Activated T-cell treated with anti-CD3 and anti-CD28 coated beads, Interleukin-2, amount 50 U/mL, for 24 hours (primary cell): Measurements from ENCODE around the gene STK40.

Experiments used
- DNase-seq: peaks from one replicate; pipeline ENCODE4 v3.0.0-alpha.2; 2020
- H3K27ac Mint-ChIP-seq: 2 replicates; pipeline ENCODE4 v1.8.0; 2020; ENCODE audit warnings: mild to moderate bottlenecking, mixed read lengths
- H3K27me3 Mint-ChIP-seq: 2 replicates; pipeline ENCODE4 v1.8.0; 2020; ENCODE audit warnings: mixed read lengths
- H3K36me3 Mint-ChIP-seq: 2 replicates; pipeline ENCODE4 v1.8.0; 2020; ENCODE audit warnings: low read depth, mixed read lengths
- H3K4me1 Mint-ChIP-seq: 2 replicates; pipeline ENCODE4 v1.8.0; 2020; ENCODE audit warnings: low read depth, mixed read lengths
- H3K4me3 Mint-ChIP-seq: 2 replicates; pipeline ENCODE4 v1.8.0; 2020; ENCODE audit warnings: mild to moderate bottlenecking, moderate library complexity, mixed read lengths
- H3K9me3 Mint-ChIP-seq: 2 replicates; pipeline ENCODE4 v1.8.0; 2020; ENCODE audit warnings: mixed read lengths

Gene STK40

DNA sequence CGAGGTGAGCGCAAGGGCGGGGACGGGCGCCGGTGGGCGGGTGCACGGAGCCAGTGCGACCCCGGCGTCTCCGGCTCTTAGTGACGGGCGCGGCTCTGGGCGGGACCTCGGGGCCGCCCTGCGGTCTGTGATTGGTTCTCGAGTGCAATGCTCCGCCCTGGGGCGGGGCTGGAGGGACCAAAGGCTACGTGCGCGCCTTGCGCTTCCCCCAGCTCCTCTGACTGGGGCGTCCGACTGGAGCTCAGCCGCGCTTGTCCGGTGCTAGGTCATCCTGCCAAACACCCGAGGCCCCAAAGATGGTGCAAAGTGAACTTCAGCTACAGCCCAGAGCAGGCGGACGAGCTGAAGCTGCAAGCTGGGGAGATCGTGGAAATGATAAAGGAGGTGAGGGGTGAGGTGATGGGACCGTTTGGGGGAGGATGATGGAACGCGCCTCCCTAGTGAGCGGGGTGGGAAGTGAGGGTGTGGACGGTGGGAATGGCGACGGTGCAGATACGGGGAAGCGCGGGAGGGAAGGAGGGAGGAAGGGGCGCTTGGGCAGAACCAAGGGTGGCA lies 78.7 kb downstream of the STK40 start:
- Mint-ChIP-seq H3K36me3 (peaks cover 51% of the 10 kb centered on the region), H3K27me3 (no peaks in the 10 kb centered on the region), H3K4me1 (peaks cover 52% of the 10 kb centered on the region), H3K9me3 (no peaks in the 10 kb centered on the region), H3K27ac (peak overlapping the region; percentile 91), H3K4me3 (peak overlapping the region; percentile 90)
- peak; percentile 96 for DNase-seq

DNA sequence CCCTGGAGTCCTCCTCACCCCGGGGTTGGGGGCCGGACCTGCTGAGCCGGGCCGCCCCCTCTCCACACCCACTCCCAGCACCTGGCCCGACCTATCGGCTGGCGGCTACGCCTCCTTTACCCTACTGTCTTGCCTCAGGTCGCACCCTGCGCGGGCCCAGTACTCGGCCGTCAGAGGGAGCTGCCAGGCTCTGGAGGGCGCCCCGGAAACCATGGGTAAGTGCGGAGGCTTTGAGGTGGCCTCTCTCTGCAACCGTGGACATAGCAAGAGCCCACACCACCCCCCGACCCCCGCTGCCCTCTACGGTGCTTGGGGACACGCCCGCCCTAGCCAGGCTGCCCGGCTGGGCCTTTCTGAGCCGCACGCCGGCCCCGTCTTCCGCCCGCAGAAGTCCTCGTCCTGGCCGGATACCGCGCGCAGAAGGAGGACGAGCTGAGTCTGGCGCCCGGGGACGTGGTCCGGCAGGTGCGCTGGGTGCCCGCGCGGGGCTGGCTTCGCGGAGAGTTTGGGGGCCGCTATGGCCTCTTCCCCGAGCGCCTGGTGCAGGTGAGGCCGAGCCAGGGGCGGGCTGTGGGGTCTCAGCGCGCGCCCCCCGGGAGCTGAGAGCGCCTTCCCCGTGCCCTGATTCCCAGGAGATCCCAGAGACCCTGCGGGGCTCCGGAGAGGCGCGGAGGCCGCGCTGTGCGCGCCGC lies 79.4 kb downstream of the STK40 start, which contains the start of gene SH3D21:
SH3D21 (plus strand) TSS at position 159 of the 692 bp plus-strand sequence; CDS start at position 212, 53 bp downstream.
- Mint-ChIP-seq H3K27ac (peak within 1 kb of the TSS; percentile 96), H3K36me3 (peaks cover 54% of the 10 kb centered on the region), H3K27me3 (no peaks in the 10 kb centered on the region), H3K9me3 (no peaks in the 10 kb centered on the region), H3K4me3 (peak within 1 kb of the TSS; percentile 90), H3K4me1 (peaks cover 56% of the 10 kb centered on the region)
- peak; percentile 68 for DNase-seq

- H3K36me3 Mint-ChIP-seq = peaks cover 59% of the 10 kb centered on the region
- no peaks in the 10 kb centered on the region for H3K27me3 Mint-ChIP-seq
- peak overlapping the region; percentile 90 for H3K4me3 Mint-ChIP-seq
- no peak for DNase-seq
- H3K4me1 Mint-ChIP-seq = peaks cover 61% of the 10 kb centered on the region
- peak overlapping the region; percentile 96 for H3K27ac Mint-ChIP-seq
- H3K9me3 Mint-ChIP-seq = no peaks in the 10 kb centered on the region
Measured at GRCh38 chr1:36305915-36306209, 79.9 kb downstream of the STK40 start.

DNA sequence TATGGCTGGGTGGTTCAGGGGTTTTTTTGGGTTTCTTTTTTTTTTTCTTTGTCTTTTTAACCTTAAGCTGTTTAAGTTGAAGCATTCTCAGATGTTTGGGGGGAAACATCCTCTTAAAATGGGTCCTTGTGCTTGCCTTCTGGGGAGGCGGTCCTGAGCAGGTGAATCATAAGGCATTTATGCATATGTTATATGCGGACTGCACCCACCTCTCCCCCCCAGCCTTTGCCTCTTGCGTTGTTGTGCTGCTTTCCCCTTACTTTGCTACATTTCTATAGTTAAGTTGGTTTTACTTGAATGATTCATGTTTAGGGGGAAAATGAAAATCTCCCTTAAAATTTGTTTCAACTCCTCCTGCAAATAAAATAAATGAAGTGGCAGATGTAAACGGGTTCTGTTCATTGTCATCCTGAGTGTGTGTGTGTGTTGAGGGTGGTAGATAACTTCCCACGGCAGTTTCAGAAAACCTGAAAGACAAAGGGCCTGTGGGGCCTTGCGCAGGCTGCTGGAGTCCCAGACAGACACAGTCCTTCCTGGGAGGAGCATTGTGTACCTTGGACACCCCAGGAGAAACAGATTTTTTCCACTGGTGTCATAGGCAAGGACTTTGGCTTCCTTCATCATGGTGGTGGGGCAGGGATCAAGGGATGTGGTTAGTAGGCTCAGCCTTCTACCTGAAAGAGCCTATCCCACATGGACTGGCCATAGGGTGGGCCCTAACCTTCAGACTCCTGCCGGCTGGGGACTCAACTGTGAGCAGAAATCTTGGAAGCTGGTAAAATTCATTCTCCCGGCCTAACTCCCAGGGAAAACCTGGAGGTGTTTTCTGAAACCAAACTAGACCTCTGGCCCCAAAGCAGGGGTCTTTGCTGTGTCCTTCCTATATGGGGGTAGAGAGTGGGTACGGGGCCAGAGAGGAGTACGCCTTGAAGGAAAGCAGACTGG lies 80.5 kb downstream of the STK40 start:
- Mint-ChIP-seq H3K4me3 (peak overlapping the region; percentile 90), H3K9me3 (no peaks in the 10 kb centered on the region), H3K4me1 (peaks cover 67% of the 10 kb centered on the region), H3K36me3 (peaks cover 62% of the 10 kb centered on the region), H3K27ac (peak overlapping the region; percentile 96), H3K27me3 (no peaks in the 10 kb centered on the region)
- DNase-seq = peak; percentile 53

GRCh38 chr1:36304521-36304920 lies 81.2 kb downstream of the STK40 start:
- peaks cover 67% of the 10 kb centered on the region for H3K36me3 Mint-ChIP-seq
- H3K4me3 Mint-ChIP-seq = no peak overlapping the region
- peak overlapping the region; percentile 88 for H3K27ac Mint-ChIP-seq
- no peaks in the 10 kb centered on the region for H3K9me3 Mint-ChIP-seq
- peaks cover 74% of the 10 kb centered on the region for H3K4me1 Mint-ChIP-seq
- DNase-seq = no peak
- no peaks in the 10 kb centered on the region for H3K27me3 Mint-ChIP-seq

- Mint-ChIP-seq H3K27me3 (no peaks in the 10 kb centered on the region), H3K9me3 (no peaks in the 10 kb centered on the region), H3K4me1 (peaks cover 79% of the 10 kb centered on the region), H3K36me3 (peaks cover 70% of the 10 kb centered on the region), H3K4me3 (no peak overlapping the region), H3K27ac (peak overlapping the region; percentile 88)
- no peak for DNase-seq
Measured at GRCh38 chr1:36303650-36304360, 81.9 kb downstream of the STK40 start.

GRCh38 chr1:36303244-36303643 lies 82.5 kb downstream of the STK40 start:
- H3K4me3 Mint-ChIP-seq = no peak overlapping the region
- no peaks in the 10 kb centered on the region for H3K9me3 Mint-ChIP-seq
- peak overlapping the region; percentile 88 for H3K27ac Mint-ChIP-seq
- peaks cover 76% of the 10 kb centered on the region for H3K36me3 Mint-ChIP-seq
- H3K27me3 Mint-ChIP-seq = no peaks in the 10 kb centered on the region
- DNase-seq = no peak
- H3K4me1 Mint-ChIP-seq = peaks cover 82% of the 10 kb centered on the region

GRCh38 chr1:36301220-36301619 lies 84.5 kb downstream of the STK40 start:
- no peaks in the 10 kb centered on the region for H3K27me3 Mint-ChIP-seq
- H3K9me3 Mint-ChIP-seq = no peaks in the 10 kb centered on the region
- peaks cover 71% of the 10 kb centered on the region for H3K4me1 Mint-ChIP-seq
- no peak overlapping the region for H3K4me3 Mint-ChIP-seq
- no peak for DNase-seq
- peaks cover 93% of the 10 kb centered on the region for H3K36me3 Mint-ChIP-seq
- peak overlapping the region; percentile 89 for H3K27ac Mint-ChIP-seq

DNA sequence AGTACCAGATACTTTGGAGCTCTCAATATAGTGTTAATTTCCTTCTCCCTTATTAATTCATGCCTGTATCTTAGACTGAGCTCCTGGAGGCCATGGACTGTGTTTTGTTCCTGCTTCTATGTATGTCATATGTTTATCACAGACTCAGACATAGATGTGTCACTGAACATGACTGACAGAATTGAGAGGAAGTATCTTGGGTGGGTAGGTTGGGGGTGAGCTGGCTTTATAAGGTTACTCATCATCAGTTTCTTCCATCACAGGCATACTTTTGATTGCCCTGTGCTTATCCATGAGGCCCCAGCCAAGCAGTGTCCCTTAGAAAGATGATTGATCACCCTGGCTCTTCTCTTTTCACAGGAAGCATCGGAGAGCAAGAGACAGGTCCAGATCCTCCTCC lies 85.2 kb downstream of the STK40 start:
- H3K4me3 Mint-ChIP-seq = peak overlapping the region; percentile 2
- peak overlapping the region; percentile 89 for H3K27ac Mint-ChIP-seq
- no peaks in the 10 kb centered on the region for H3K9me3 Mint-ChIP-seq
- peaks cover 96% of the 10 kb centered on the region for H3K36me3 Mint-ChIP-seq
- no peak for DNase-seq
- H3K27me3 Mint-ChIP-seq = no peaks in the 10 kb centered on the region
- H3K4me1 Mint-ChIP-seq = peaks cover 64% of the 10 kb centered on the region

GRCh38 chr1:36298640-36299039 lies 87.1 kb downstream of the STK40 start:
- Mint-ChIP-seq H3K4me3 (no peak overlapping the region), H3K27ac (peak overlapping the region; percentile 89), H3K4me1 (peaks cover 46% of the 10 kb centered on the region), H3K27me3 (no peaks in the 10 kb centered on the region), H3K9me3 (no peaks in the 10 kb centered on the region), H3K36me3 (peaks cover 96% of the 10 kb centered on the region)
- peak; percentile 20 for DNase-seq

DNA sequence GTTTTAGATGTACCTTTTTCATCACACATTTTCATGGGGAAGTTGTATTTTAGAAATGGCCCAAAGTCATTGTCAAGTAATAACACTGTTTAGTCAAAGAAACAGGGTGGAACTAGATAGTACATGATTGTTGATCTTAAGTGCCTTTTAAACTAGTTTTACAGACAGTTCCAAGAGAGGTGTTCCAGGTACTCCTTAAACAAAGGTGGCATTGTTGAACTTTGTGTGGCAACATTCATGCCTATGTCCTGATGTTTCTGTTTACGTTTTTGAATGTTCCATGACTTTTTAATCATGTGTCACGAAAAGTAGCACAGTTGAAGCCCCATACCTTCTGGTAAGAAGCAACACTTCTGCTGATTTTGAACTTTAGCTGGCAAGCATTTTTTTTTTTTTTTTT lies 88.7 kb downstream of the STK40 start:
- DNase-seq = no peak
- Mint-ChIP-seq H3K4me3 (no peak overlapping the region), H3K36me3 (peaks cover 97% of the 10 kb centered on the region), H3K27ac (peak overlapping the region; percentile 51), H3K4me1 (peaks cover 33% of the 10 kb centered on the region), H3K27me3 (no peaks in the 10 kb centered on the region), H3K9me3 (no peaks in the 10 kb centered on the region)

DNA sequence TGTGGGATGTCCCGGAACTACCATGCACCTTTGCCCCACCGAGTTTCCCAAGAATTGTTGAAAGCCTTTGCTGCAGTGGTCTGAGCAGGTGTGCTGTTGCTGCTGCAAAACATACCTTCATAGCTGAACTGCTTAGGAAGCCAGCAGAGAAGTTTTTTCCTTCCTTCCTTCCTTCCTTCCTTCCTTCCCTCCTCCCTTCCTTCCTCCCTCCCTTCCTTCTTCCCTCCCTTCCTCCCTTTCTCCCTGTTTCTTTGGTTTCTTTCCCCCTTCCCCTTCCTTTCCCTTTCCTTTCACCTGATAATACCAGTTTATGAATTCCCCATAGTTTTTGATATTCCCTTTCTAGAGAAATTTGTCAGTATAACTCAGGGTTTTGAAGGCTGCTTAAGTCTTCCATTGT lies 90.3 kb downstream of the STK40 start:
- peaks cover 18% of the 10 kb centered on the region for H3K4me1 Mint-ChIP-seq
- peak overlapping the region; percentile 81 for H3K27ac Mint-ChIP-seq
- H3K27me3 Mint-ChIP-seq = no peaks in the 10 kb centered on the region
- peaks cover 97% of the 10 kb centered on the region for H3K36me3 Mint-ChIP-seq
- no peak for DNase-seq
- H3K9me3 Mint-ChIP-seq = no peaks in the 10 kb centered on the region
- no peak overlapping the region for H3K4me3 Mint-ChIP-seq
